NCI-H1436 (cell line): ENCODE data around the gene ZFAND3.
"Not testable (repeated sequence)": the region's sequence is repeated elsewhere in the genome, so short reads cannot be mapped to it uniquely, and the experiment has no call there.

Experiments used
- DNase-seq: peaks from one replicate; lab custom pipeline; 2025; lab: John Stamatoyannopoulos, UW

ZFAND3 gene

DNA sequence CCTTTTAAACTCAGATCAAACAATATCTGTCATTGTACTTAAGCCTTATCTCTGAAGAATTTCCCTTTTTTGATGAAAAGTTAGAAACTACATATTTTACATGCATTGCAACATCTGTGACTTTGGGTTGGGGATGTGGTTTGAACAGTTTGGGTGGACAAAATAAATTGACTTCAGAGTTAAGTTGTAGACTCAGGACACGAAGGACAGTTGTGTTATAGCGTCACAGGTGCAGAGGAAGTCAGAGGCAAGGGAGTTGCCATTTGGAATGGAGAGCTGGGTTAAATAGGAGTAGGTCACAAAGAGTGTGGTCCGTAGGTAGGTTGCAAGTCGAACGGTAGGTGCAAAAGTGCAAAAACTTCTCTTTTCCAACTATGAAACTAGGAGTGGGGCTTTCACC is 46.0 kb downstream of the ZFAND3 start:
- no peak for DNase-seq

DNA sequence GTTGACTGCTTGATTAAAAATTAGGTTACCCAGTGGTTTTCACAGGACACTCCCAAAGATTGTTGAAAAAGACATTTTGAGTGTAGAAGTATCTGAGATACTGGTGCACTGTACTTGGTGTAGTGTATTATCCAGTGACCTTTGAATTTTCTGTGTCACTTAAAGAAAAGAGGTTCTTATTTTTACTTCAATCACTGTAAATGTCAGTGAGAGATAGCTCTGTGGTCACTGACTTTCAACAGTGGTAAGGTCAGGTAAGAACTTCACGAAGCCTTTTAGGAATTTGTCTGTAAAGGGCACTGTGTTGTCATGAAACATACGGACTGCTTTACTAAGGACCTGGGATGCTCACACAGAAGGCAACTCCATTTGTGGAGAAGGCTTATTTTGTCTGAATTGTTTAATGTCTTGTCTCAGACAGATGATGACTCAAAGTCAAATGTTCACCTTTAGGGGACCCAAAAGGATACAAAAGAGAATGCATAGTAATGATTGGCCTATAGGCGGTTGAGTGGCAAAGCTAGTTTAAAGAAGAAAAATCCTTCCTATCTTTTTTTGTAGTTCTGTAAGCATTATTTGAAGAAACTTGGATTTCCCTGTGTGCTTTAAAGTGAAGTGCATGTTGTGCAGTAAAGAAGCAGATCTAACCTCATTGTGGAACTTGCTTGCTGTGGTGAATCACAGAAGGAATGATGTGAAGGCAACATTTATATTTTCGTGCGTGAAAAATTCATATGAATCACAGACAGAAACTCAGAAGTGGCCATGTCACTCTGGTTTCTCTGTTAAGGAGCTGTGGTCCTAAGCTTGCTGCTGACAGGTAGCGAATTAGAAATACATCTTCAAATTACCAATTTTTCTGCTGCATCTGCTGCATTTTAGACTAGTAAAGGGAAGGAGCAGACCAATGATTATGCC is 47.3 kb downstream of the ZFAND3 start:
- DNase-seq, result no peak

DNA sequence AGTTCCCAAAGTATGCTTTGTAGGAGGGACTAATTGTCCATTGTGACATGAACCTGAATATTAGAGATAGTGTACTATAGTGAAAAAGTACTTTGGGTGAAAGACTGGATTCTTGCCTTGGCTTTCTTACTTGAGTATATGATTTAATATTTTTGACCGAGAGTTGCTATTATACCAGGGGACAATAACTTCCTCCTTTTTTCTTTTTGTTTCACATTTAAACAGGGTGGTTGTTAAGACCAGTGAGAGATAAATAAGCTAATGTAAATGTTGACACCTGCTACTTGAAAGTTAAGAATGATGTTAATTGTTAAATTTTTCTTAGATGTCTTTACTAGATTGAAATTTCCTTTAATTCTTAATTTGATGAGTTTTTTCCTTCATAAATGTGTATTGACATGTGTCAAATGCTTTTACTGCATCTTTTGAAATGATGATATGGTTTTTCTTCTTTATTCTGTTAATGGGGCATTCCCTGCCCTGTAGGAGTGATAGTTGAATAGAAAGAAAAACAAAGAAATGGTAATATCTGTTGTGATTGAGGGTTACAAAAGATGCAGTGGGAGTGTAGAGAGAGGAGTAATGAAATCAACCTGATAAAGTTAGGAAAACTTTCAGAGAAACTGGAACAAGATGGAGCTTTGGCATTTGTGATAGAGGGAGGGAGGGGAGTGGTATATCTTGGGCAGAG is 48.4 kb downstream of the ZFAND3 start:
- no peak for DNase-seq

DNA sequence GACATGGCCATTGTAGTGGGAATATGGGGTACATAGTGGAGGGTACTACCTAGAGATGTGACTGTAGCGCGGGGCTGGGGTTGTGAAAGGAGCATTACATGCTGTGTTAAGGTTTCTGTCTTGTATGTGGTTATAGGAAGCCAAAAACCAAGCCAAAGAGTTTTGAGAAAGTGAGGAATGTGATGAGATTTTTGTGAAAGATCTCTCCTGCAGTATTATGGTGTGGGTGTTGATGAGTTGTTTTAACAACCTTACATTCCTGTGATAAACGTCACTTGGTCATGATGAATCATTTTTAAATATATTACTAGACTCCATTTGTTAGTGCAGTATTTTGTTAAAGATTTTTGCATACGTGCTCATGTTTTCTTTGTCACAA is 48.9 kb downstream of the ZFAND3 start:
- DNase-seq, result no peak

DNA sequence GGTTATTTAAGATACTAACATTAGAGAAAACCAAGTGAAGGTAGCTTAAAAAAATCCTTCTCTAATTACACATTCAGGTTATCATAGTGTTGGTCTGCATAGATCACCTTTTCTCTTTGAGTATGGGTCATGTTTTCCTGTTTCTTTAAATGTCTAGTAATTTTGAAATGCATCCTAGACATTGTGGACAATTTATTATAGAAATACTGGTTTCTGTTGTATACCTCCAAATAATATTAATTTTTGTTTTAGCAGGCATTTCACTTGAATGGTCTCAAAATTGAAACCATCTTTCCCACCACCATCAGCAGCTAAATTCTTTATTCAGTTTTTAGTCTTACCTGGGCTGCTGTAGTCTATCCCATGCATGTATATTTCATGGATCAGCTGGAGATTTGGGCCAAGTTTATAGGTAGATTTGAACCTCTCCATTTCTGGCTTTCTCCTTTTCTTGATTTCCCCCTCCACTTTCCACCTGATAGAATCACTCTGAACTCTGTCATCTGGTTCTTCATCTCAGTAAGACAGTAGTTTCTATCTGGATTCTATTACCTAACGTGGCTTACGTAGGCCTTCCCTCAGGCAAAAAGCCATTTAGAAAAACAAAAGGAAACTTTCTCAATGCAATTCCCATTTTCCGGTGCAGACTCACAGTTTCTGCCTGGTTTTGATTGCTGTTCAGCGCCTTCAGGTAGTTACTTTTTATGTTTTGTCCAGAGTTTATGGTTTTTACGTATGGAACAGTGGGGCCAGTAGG is 52.3 kb downstream of the ZFAND3 start:
- DNase-seq, result no peak

DNA sequence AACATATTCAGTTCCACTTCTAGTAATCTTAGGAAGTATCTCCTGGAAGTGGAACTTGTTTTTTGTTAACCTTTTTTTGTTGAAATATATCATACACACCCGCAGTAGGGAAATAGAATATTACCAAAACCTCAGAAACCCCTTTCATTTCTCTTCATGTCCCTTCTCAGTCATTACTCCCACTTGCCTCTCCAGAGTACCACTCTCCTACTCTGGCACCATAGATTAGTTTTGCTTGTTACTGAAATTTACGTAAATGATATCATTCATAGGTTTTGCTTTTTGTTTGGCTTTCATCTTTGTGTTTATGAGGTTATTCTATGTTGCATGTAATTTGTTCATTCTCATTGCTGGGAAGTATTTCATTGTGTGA is 52.8 kb downstream of the ZFAND3 start:
- no peak for DNase-seq

DNA sequence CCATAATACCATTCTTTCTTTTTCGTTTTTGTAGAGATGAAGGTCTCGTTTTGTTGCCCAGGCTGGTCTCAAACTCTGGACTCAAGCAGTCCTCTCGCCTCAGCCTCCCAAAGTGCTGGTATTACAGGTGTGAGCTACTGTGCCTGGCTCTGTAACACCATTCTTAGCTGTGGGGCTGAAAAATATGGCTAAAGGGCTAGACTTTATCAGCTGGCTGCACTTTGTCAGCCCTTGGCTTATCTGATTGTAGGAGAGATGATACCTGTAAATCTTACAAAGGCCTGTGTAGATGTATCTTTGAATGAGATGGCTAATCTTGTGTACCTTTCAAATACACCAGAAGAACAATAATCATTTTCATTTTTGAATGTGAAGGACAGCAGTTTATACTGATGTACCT is 55.2 kb downstream of the ZFAND3 start:
- no peak for DNase-seq

DNA sequence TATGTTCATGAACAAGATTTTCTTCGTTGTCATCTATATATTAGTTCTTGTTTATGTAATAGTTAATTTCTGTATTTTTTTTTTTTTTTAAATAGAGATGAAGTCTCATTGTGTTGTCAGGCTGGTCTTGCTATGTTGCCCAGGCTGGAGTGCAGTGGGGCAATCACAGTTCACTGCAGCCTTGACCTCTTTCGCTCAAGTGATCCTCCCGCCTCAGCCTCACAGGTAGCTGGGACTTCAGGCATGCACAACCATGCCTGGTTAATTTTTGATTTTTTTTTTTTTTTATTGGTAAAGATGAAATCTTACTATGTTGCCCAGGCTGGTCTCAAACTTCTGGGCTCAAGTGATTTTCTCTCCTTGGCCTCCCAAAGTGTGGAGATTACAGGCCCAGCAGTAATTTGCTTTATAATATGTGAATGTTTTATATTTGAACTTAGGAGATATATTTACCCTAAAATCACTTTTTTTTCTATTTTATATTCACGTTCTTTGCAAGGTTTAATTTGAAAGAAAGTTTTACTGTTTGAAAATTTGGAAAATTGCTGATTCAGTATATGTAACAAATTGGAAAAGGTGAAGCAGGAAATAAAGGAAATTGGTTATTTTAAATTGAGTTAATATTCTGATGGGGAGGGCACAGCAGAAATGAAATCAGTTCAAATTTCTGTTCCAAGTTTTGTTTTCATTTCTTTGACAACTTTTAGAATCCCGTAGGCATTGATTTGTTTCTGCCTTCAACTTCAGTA is 56.2 kb downstream of the ZFAND3 start:
- DNase-seq, result no peak

DNA sequence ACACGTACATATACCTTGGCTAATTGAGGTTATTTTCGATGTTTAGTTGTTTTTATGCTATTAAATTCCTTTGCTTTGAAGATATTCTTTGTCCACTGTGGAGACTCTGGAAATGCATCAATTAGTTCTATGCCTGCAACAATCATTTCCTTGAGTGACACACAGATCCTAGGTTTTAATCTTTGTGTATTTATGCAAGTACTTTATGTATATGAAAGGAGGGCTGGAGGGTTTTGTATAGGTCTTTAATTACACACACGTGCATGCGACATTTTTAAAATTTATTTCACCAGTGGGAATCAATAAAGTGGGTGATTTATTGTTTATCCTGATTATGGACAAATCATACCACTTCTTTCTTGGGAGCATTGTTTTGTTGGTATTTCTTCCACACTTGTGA is 57.3 kb downstream of the ZFAND3 start:
- no peak for DNase-seq

DNA sequence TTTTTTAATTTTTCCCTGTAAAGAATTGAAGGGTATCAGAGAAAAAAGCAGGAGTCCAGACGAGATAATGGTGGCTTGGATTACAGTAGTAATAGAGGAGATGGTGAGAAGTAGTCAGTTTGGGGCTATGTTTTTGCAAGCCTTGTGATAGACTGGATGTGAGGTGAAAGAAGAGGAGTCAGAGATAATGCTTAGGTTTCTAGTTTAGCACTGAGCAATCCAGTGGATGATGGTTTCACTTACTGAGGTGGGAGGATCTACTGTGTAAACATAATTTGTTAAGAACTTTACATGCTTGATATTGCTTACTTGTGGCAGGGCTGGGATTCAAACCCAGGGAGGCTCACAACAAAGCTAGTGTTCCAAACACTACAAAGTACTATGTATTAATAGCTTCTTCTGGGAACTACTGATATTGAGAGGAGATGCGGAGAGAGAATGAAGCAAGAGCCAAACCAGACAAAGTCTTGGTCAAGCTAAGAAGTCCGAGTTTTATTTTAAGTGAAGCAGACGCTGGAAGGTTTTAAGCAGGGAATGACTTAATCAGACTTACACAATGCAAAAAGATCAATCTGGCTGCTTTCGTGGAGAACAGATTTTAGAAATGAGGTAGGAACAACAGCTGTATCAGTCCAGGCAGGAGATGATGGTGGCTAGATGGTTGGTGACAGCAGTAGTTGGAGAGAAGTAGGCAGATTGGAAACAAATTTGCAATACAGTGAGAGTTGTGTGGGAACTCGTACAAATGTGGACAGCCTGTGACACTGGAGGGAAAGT is 58.0 kb downstream of the ZFAND3 start:
- no peak for DNase-seq

DNA sequence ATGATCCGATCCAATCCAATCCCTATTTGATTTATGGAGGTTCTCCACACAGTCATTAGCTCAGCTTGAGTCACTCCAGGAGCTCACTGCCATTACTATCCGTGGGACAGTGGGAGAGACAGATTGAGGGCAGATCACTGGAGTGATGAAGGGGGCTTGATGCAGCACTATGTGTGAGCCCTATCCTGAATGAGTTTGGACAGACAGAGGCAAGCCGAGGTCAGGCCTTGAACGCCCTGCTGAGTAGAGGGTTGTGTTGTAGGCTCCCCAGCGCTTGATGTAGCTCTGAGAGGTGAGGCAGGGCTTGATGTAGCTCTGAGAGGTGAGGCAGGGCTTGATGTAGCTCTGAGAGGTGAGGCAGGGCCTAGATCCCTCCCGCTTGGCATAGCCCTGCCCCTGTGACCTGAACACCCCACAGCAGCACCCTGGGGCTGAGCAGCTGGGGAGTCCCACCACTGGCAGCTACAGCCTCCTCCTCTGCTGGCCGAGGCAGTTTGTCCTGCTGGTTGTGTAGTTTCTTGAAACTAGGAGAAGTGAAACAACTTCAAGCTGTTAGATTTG is 58.7 kb downstream of the ZFAND3 start:
- no peak for DNase-seq

DNA sequence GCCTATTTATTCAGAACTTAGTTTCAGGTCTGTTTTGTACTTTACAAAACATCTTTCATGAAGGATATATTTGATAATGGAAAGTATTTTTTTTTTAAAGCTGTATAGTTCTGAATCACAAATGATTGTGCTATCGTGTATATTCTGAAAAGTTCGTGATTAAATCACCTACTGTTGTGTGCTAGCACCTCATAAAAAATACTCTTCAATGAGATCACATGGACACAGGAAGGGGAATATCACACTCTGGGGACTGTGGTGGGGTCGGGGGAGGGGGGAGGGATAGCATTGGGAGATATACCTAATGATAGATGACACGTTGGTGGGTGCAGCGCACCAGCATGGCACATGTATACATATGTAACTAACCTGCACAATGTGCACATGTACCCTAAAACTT is 61.1 kb downstream of the ZFAND3 start:
- not testable (repeated sequence) for DNase-seq

DNA sequence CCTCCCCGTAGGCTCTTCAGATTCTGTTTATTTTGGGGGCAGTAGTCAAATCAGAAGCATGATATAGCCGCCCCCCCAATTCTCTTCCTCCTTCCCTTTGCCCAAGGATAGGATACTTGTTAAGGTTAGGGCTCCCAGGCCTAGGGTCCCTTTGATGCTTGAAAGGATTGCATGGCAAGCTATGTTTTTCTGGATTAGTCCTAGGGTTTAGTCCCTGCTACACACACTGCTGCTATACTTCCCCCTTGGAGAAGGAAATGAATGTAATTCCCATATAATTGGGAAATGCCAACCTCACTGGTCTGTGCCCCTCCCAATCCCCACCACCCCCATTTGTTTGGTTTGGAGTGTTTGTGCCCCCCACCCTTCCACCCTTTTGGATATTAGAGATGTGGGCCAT is 62.8 kb downstream of the ZFAND3 start:
- no peak for DNase-seq

DNA sequence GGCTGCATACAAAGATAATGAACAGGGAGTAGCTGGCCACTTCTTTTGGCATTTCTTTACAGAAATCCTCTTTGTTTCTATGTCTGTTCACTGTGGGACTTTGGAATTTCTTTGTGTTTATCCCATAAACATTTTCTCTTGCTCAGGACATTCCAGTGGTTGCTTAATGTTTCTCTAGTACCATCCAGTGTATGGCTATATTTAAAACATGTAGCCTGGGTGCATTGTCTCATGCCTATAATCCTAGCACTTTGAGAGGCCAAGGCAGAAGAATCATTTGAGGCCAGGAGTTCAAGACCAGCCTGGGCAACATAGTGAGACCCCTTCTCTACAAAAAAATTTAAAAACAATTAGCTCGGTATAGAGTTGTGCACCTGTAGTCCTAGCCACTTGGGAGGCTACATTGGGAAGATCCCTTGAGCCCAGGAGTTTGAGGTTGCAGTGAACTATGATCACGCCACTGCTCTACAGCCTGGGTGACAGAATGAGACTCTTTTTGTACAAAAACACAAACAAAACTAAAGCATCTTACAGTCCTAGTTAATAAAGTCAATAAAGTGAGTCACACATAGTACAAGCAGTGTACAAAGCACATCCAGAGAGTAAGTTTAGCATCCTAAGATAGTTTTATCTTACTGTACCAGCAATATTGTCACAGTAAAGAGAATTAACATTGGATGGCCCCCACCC is 63.3 kb downstream of the ZFAND3 start:
- no peak for DNase-seq

DNA sequence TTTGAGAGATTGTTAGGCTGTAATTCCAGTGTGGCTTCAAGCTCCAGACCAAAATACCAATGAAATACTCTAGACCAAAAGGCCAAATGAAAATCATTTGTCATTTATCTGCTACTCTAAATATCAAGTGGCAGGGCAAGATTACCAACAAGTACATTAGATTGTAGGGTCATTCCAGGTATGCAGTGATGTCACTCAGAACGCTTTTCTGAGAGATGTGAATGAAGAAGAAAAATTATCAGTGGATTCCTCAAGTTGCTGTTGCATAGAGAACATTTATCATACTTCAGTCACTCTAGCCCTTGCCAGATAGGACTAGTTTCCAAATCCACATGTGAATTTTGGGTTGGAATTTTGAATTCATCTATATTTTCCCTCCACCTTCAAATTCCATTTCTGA is 65.0 kb downstream of the ZFAND3 start:
- DNase-seq, result no peak

DNA sequence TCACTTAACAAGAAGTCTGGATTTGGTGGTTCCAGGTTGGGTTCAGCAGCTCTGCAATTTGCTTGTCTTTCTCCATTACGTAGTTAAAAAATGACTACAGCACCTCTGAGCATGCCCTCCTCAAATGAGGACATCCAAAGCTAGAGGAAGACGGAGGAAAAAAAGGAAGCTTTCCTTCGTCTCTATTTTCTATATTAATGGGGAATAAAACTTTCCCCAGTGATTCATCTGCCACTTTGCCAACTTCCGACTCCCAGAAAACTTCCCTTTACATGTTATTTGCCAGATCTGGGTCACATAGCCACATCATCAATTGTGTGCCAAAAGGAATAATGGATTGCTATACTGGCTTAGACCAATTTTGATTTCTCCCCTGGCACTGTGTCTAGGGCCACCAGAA is 69.5 kb downstream of the ZFAND3 start:
- DNase-seq, result no peak

DNA sequence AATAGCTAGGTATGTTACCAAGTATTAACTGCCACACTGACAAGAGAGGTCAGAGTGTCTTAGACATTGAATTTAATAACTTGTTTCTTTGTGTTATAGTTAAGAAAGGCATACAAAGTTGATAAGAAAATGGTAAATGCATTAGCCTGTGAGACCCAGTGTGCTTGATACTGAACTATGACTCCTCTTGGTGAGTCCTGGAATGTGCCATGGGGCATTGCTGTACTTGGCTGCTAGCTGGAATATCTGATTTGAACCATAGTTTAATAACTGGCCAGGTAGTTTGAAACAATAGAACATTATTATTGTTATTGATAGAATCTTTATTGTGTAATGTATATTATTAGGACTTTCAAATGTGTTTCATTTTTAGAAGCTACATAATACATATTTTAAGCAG is 70.0 kb downstream of the ZFAND3 start:
- DNase-seq, result no peak

DNA sequence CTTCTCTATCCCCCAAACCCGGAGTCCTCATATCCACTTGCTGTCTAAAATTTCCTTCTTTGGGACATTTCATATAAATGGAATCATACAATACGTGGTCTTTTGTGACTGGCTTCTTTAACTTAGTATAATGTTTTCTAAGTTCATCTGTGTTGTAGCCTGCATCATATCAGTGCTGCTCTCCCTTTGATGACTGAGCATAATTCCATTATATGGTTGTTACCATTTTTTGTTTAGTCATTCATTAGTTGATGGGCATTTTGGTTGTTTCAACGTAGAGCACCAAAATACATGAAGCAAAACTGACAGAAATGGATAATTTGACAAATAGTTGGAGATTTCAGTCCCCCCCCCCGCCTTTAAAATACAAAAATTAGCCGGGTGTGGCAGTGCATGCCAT is 71.5 kb downstream of the ZFAND3 start:
- no peak for DNase-seq

DNA sequence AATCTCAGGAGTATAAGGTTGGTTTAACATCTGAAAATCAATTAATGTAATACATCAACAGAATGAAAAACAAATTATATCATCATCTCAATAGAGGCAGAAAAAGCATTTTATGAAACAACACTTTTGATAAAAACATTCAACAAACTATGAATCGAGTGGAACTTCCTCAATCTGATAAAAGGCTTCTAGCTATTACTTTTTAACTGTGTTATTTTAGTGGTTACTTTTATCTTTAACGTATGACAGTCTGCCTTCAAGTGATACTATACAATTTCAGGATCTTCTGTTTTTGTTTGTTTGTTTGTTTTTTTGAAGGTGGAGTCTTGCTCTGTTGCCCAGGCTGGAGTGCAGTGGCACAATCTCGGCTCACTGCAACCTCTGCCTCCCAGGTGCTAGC is 73.7 kb downstream of the ZFAND3 start:
- no peak for DNase-seq

DNA sequence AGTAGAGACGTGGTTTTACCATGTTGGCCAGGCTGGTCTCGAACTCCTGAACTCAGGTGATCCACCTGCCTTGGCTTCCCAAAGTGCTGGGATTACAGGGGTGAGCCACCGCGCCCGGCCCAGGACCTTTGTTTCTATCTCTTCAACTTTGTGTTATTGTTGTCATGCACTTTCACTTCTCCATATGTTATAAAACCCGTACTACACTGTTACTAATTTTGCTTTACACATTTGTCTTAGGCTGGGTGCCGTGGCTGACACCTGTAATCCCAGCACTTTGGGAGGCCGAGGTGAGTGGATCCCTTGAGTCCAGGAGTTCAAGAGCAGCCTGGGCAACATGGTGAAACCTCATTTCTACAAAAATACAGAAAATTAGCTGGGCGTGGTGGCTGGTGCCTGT is 74.2 kb downstream of the ZFAND3 start:
- not testable (repeated sequence) for DNase-seq
